ENCODE results near the gene JOSD2. TPM values are rescaled to one million over a fixed set of nuclear protein-coding genes. Genes with fewer than 3 reads are reported as not detected.

The JOSD2 gene
- total RNA-seq, 1 donor from 2014 or later, result 22.0 TPM

- no peak for DNase-seq (ENCODE audit: low read depth, low spot score)
Observed at GRCh38 chr19:50496189-50497021, 14.6 kb downstream of the JOSD2 start.

GRCh38 chr19:50495020-50495531 is 15.9 kb downstream of the JOSD2 start:
- no peak for DNase-seq (ENCODE audit: low read depth, low spot score)

- no peak for DNase-seq (ENCODE audit: low read depth, low spot score)
Observed at GRCh38 chr19:50494186-50495019, 16.6 kb downstream of the JOSD2 start.

- no peak for DNase-seq (ENCODE audit: low read depth, low spot score)
Observed at GRCh38 chr19:50493171-50493570, 17.8 kb downstream of the JOSD2 start.

- DNase-seq (ENCODE audit: low read depth, low spot score), result no peak
Observed at GRCh38 chr19:50492303-50493052, 18.5 kb downstream of the JOSD2 start.

GRCh38 chr19:50490991-50491472 is 20.0 kb downstream of the JOSD2 start:
- no peak for DNase-seq (ENCODE audit: low read depth, low spot score)

- DNase-seq (ENCODE audit: low read depth, low spot score), result no peak
Observed at GRCh38 chr19:50490411-50490811, 20.6 kb downstream of the JOSD2 start.

- no peak for DNase-seq (ENCODE audit: low read depth, low spot score)
Observed at GRCh38 chr19:50489461-50490011, 21.5 kb downstream of the JOSD2 start.

GRCh38 chr19:50488389-50489194 is 22.4 kb downstream of the JOSD2 start:
- DNase-seq (ENCODE audit: low read depth, low spot score), result no peak

GRCh38 chr19:50486823-50487515 is 24.0 kb downstream of the JOSD2 start:
- DNase-seq (ENCODE audit: low read depth, low spot score), result no peak

- DNase-seq (ENCODE audit: low read depth, low spot score), result no peak
Observed at GRCh38 chr19:50485284-50485955, 25.6 kb downstream of the JOSD2 start.

- no peak for DNase-seq (ENCODE audit: low read depth, low spot score)
Observed at GRCh38 chr19:50482916-50483315, 28.1 kb downstream of the JOSD2 start.

- DNase-seq (ENCODE audit: low read depth, low spot score), result no peak
Observed at GRCh38 chr19:50482271-50482855, 28.6 kb downstream of the JOSD2 start.

GRCh38 chr19:50481351-50482149 is 29.4 kb downstream of the JOSD2 start:
- no peak for DNase-seq (ENCODE audit: low read depth, low spot score)

GRCh38 chr19:50480281-50481111 is 30.5 kb downstream of the JOSD2 start:
- DNase-seq (ENCODE audit: low read depth, low spot score), result no peak

- no peak for DNase-seq (ENCODE audit: low read depth, low spot score)
Observed at GRCh38 chr19:50479761-50480251, 31.2 kb downstream of the JOSD2 start.
